ENCODE data around the gene CACNG7. TPM values are rescaled to one million over a fixed set of nuclear protein-coding genes. Genes with fewer than 3 reads are reported as not detected.

CACNG7 gene
- total RNA-seq, 1 experiment from 2014 or later: not detected

DNA sequence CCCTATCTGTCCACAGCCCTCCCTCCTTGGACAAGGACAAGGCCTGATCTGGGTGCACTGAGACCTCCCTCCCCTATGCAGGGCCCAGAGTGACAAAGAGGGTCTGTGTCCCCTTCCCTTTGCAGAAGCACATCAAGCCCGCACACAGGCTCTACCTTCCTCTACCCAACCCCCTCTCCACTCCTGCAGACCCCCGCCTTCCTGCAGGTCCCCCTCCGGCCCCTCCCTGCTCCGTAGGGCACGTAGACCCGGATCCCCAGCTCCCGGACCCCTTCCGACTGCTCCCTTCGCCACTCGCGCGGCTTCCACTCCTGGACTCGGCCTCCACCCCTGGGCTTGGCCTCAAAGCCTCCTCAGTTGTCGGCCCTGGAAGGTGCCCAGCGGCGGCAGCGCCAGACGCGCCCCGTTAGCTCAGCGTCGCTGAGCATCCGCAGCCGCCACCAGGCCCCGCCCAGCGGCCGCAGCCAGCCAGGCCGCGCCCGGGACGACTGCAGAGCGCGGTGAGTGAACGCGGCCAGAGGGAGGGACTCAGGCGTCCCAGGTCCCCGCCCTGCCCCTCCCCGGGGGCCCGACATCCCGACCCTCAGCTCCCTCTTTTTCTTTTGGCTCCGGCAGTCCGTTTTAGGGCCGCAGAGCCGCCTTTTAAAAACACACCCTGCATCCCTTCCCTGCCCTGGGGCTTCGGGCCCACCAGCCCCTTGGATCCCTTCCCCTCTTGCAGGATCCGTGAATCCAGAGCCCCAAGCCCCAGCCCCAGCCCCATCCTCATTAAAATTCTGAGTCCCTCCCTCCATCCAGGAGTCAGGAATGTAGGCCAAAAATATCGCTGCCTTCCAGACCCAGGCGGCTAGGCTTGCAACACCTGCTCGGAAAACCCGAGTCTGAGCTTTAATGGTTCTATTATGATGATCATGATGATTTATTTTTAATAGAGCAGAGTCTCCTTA, 42.9 kb upstream of the CACNG7 start:
- H3K27me3 ChIP-seq (replicated peaks; ENCODE audit: insufficient read depth, low read depth, low read length, poor library complexity): no peaks in the 10 kb centered on the region
- ChIA-PET CTCF (interaction anchor here (1.8 kb wide), 1 partner anchor 13 kb away, joined by 8 read pairs; no protein-coding TSS in a partner anchor), POLR2A (ENCODE audit: low non-redundant PET) (no interaction called here)
- no peaks in the 10 kb centered on the region for H3K36me3 ChIP-seq (ENCODE audit: insufficient read depth, low read length, poor library complexity, severe bottlenecking)
- no TSS peak for BruUV-seq (replicated peaks)
- peak overlapping the region; percentile 70 for H3K4me3 ChIP-seq (ENCODE audit: low read depth, low read length, poor library complexity, severe bottlenecking)
- H3K9me3 ChIP-seq (ENCODE audit: low read depth, low read length, poor library complexity, severe bottlenecking): no peaks in the 10 kb centered on the region
- H3K27ac ChIP-seq (ENCODE audit: low read depth, low read length, poor library complexity, severe bottlenecking): peak overlapping the region; percentile 86
- intact Hi-C loops (cut with micrococcal nuclease; ENCODE audit: unreplicated experiment): no loop called here
- TF ChIP-seq EZH2 (IDR thresholded peaks at IDR 0.05; ENCODE audit: borderline replicate concordance, low read depth, low read length, poor library complexity, severe bottlenecking): no peak
- TF ChIP-seq, protein P1, sequence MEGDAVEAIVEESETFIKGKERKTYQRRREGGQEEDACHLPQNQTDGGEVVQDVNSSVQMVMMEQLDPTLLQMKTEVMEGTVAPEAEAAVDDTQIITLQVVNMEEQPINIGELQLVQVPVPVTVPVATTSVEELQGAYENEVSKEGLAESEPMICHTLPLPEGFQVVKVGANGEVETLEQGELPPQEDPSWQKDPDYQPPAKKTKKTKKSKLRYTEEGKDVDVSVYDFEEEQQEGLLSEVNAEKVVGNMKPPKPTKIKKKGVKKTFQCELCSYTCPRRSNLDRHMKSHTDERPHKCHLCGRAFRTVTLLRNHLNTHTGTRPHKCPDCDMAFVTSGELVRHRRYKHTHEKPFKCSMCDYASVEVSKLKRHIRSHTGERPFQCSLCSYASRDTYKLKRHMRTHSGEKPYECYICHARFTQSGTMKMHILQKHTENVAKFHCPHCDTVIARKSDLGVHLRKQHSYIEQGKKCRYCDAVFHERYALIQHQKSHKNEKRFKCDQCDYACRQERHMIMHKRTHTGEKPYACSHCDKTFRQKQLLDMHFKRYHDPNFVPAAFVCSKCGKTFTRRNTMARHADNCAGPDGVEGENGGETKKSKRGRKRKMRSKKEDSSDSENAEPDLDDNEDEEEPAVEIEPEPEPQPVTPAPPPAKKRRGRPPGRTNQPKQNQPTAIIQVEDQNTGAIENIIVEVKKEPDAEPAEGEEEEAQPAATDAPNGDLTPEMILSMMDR (conservative IDR thresholded peaks at IDR 0.05; ENCODE audit: low read depth, low read length): no peak
- H3K4me1 ChIP-seq (ENCODE audit: insufficient read depth, low read length, poor library complexity, severe bottlenecking): peaks cover 16% of the 10 kb centered on the region
- peak; percentile 57 for DNase-seq (ENCODE audit: low spot score)

DNA sequence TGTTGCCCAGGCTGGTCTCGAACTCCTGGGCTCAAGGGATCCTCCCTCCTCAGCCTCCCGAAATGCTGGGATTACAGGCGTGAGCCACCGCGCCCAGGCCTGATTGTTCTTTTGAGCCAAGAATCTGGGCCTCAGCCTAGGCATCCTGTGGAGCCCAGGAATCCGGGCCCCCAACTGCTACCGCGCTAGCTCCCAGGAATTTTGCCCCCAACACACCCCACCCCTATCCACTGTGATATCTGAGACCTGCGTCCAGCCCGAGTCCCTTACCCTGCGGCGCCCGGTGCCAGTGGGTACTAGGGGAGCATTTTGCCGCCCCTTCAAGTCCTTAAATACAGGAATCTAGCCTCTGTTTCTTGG, 42.2 kb upstream of the CACNG7 start:
- BruUV-seq (replicated peaks): no TSS peak
- TF ChIP-seq EZH2 (IDR thresholded peaks at IDR 0.05; ENCODE audit: borderline replicate concordance, low read depth, low read length, poor library complexity, severe bottlenecking): no peak
- TF ChIP-seq, protein P1 (conservative IDR thresholded peaks at IDR 0.05; ENCODE audit: low read depth, low read length): no peak
- intact Hi-C loops (cut with micrococcal nuclease; ENCODE audit: unreplicated experiment): no loop called here

DNA sequence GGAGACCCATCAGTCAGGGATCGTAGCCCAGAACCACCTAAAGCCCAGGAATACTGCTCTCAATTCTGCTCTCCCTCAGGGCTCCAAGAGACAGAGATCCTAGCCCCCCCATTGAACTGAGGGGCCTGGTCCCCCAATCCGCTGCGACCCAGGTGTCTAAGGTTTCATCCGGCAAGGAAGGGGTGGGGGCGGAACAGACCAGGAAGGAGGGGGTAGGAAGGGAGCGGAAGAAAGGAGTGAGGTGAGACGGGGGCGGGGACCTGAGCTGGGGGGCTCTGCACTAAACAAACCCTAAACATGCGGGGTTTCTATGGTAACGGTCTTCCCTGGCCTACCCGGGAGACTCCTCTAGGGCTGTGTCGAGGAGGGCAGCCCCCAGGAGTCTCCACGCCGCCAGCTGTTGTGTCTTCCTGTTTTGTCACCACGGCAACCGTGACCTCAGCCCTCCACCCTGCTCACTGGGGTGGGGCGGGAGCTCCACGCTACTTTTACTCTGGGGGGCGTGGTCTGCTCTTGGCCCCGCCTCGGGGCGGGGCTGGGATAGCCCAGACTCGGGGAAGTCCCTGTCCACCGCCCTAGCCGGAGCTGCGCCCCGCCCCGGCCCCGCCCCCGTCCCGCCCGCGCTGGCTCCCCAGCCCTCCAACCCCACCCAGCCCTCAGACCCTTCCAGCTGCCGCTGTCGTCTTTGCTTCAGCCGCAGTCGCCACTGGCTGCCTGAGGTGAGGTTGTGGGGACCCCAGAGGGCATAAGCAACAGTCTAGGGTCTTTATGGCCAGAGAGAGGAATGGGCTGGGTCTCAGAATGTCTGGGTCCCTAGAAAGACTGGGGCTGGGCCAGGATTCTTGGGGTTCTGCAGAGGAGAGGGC, 41.6 kb upstream of the CACNG7 start, which contains the start of gene MYADM:
Gene MYADM, plus strand, starts transcription at position 659 of the 866 bp plus-strand sequence. CDS start 5,647 bp downstream, outside the sequence.
- H3K4me1 ChIP-seq (ENCODE audit: insufficient read depth, low read length, poor library complexity, severe bottlenecking): peaks cover 16% of the 10 kb centered on the region
- H3K27me3 ChIP-seq (replicated peaks; ENCODE audit: insufficient read depth, low read depth, low read length, poor library complexity): no peaks in the 10 kb centered on the region
- no peak for TF ChIP-seq EZH2 (IDR thresholded peaks at IDR 0.05; ENCODE audit: borderline replicate concordance, low read depth, low read length, poor library complexity, severe bottlenecking)
- TF ChIP-seq, protein P1 (conservative IDR thresholded peaks at IDR 0.05; ENCODE audit: low read depth, low read length): no peak
- peak; percentile 99 for DNase-seq (ENCODE audit: low spot score)
- H3K9me3 ChIP-seq (ENCODE audit: low read depth, low read length, poor library complexity, severe bottlenecking): no peaks in the 10 kb centered on the region
- H3K4me3 ChIP-seq (ENCODE audit: low read depth, low read length, poor library complexity, severe bottlenecking): peak within 1 kb of the TSS; percentile 70
- ChIA-PET CTCF (interaction anchor here (0.5 to 1.8 kb wide), 4 partner anchors 12 to 163 kb away, joined by 3 to 8 read pairs (median 6); no protein-coding TSS in a partner anchor), POLR2A (ENCODE audit: low non-redundant PET) (interaction anchor here (0.5 kb wide), 1 partner anchor 111 kb away, joined by 5 read pairs; no protein-coding TSS in a partner anchor)
- H3K36me3 ChIP-seq (ENCODE audit: insufficient read depth, low read length, poor library complexity, severe bottlenecking): no peaks in the 10 kb centered on the region
- intact Hi-C loops (cut with micrococcal nuclease; ENCODE audit: unreplicated experiment): no loop called here
- H3K27ac ChIP-seq (ENCODE audit: low read depth, low read length, poor library complexity, severe bottlenecking): peak within 1 kb of the TSS; percentile 96
- BruUV-seq (replicated peaks): no TSS peak

More for the DNA sequence above, 42.2 kb upstream of the CACNG7 start:
- Histone ChIP-seq H3K27me3 (replicated peaks; ENCODE audit: insufficient read depth, low read depth, low read length, poor library complexity) (no peaks in the 10 kb centered on the region), H3K27ac (ENCODE audit: low read depth, low read length, poor library complexity, severe bottlenecking) (peak overlapping the region; percentile 86), H3K4me3 (ENCODE audit: low read depth, low read length, poor library complexity, severe bottlenecking) (peak overlapping the region; percentile 70), H3K4me1 (ENCODE audit: insufficient read depth, low read length, poor library complexity, severe bottlenecking) (peaks cover 16% of the 10 kb centered on the region), H3K36me3 (ENCODE audit: insufficient read depth, low read length, poor library complexity, severe bottlenecking) (no peaks in the 10 kb centered on the region), H3K9me3 (ENCODE audit: low read depth, low read length, poor library complexity, severe bottlenecking) (no peaks in the 10 kb centered on the region)
- DNase-seq (ENCODE audit: low spot score): peak; percentile 24
- ChIA-PET CTCF (interaction anchor here (0.5 to 1.8 kb wide), 3 partner anchors 12 to 26 kb away, joined by 3 to 8 read pairs (median 3); no protein-coding TSS in a partner anchor), POLR2A (ENCODE audit: low non-redundant PET) (interaction anchor here (0.5 kb wide), 1 partner anchor 112 kb away, joined by 5 read pairs; no protein-coding TSS in a partner anchor)
